GM12801 (cell line): Measurements from ENCODE around the gene FER1L5.

Experiments
- CTCF ChIP-seq: IDR thresholded peaks from one replicate; pipeline ENCODE4 v1.5.1; 2011; ENCODE audit warnings: control low read depth; ENCODE audit not compliant: insufficient read length; ENCODE audit errors: extremely low read depth

FER1L5 gene

GRCh38 chr2:96623116-96623515 is 19.4 kb upstream of the FER1L5 start:
- no peak for TF ChIP-seq CTCF

- TF ChIP-seq CTCF, result no peak
Observed at GRCh38 chr2:96625571-96626552, 16.7 kb upstream of the FER1L5 start.

GRCh38 chr2:96626553-96626942 is 16.0 kb upstream of the FER1L5 start:
- no peak for TF ChIP-seq CTCF

- no peak for TF ChIP-seq CTCF
Observed at GRCh38 chr2:96631804-96632435, 10.6 kb upstream of the FER1L5 start.

GRCh38 chr2:96633641-96634040 is 8.9 kb upstream of the FER1L5 start:
- no peak for TF ChIP-seq CTCF

- TF ChIP-seq CTCF, result no peak
Observed at GRCh38 chr2:96636551-96637171, 5.9 kb upstream of the FER1L5 start.

- no peak for TF ChIP-seq CTCF
Observed at GRCh38 chr2:96637385-96638143, 5.0 kb upstream of the FER1L5 start.
